Heart right ventricle (tissue), 16 donors: ENCODE data around the gene OSBPL3. TPM values are rescaled to one million over a fixed set of nuclear protein-coding genes. Genes with fewer than 3 reads are reported as not detected.

Experiments
- ATAC-seq, 8 donors: fragments of 200-7000 bp; cut with Tn5 transposase; one replicate each; pipeline ENCODE4 v1.9.1; 2020; ENCODE audit warnings: mild to moderate bottlenecking in 8 of 8, moderate library complexity in 8 of 8, moderate number of reproducible peaks in 1 of 8
- DNase-seq, 2 donors: peaks; one replicate each; pipeline ENCODE4 v3.0.0-alpha.2; 2020
- H3K27ac ChIP-seq, 10 donors: fragments of 200-600 bp; sonication (generic) in 2 of 10; one replicate each; pipeline versions ENCODE4 v1.5.0 to v1.8.0; 2020 to 2022; ENCODE audit warnings: mild to moderate bottlenecking in 3 of 10
- H3K27me3 ChIP-seq, 7 donors: fragments of 200-600 bp; one replicate each; pipeline ENCODE4 v1.8.0; 2021 to 2022; ENCODE audit warnings: mild to moderate bottlenecking in 2 of 7
- H3K36me3 ChIP-seq, 9 donors: fragments of 200-600 bp; sonication (generic) in 1 of 9; one replicate each; pipeline versions ENCODE4 v1.5.0 to v1.8.0; 2020 to 2022; ENCODE audit warnings: mild to moderate bottlenecking in 2 of 9
- H3K4me1 ChIP-seq, 9 donors: fragments of 200-600 bp; sonication (generic) in 1 of 9; one replicate each; pipeline versions ENCODE4 v1.5.0 to v1.8.0; 2020 to 2022; ENCODE audit warnings: mild to moderate bottlenecking in 4 of 9
- H3K4me3 ChIP-seq, 10 donors: fragments of 200-600 bp; sonication (generic) in 2 of 10; one replicate each; pipeline versions ENCODE4 v1.5.0 to v1.8.0; 2020 to 2022; ENCODE audit warnings: mild to moderate bottlenecking in 7 of 10, moderate library complexity in 2 of 10
- H3K9me3 ChIP-seq, 11 donors: fragments of 200-600 bp in 10 of 11; sonication (generic) in 2 of 11; one replicate each; pipeline versions ENCODE4 v1.5.0 to v1.8.0; 2013 to 2022; ENCODE audit warnings: mild to moderate bottlenecking in 2 of 11, control low read depth in 1 of 11, moderate library complexity in 1 of 11
- whole genome bisulfite sequencing, 2 donors: extraction: QIAGEN DNeasy Blood & Tissue Kit; methylation state at CpG; one replicate each; pipeline ENCODE4 v1.1.7; 2013; ENCODE audit warnings: inconsistent platforms in 1 of 2; 5-methylcytosine and 5-hydroxymethylcytosine counted together
- intact Hi-C, 10 donors: fragments of 100-400 bp; cut with DNase I; formaldehyde crosslinking; loops; one replicate each; pipeline versions ENCODE4 v1.11.1 to v1.14.2; 2022
- polyA plus RNA-seq, 2 donors: library from polyadenylated mRNA; stranded (reverse); fragments of 200-250 nt; gene quantifications; one replicate each; pipeline ENCODE4 v1.2.3, GENCODE V29; 2013
- total RNA-seq, 10 donors: library from RNA; stranded (reverse); fragmentation: NEBNext Ultra II Directional in 3 of 10; extraction: Animal tissue kit (Norgen Biotek cat#: 25700) in 3 of 10; gene quantifications; one replicate each; pipeline versions ENCODE4 v1.2.1 to v1.2.4, GENCODE V29; 2021 to 2023
- TF ChIP-seq, protein P1 (sequence below), 9 donors: fragments of 200-600 bp; sonication (generic) in 2 of 9; IDR thresholded peaks; one replicate each; pipeline versions ENCODE4 v1.5.0 to v1.8.0; 2021 to 2022; ENCODE audit warnings: antibody characterized with exemption in 9 of 9, mild to moderate bottlenecking in 5 of 9, moderate library complexity in 1 of 9
- donor health status: Arrhythmogenic right ventricular cardiomyopathy.
- donor health status: ischemic (EF 13 %, LVEDD 7.1; RV severe dilation, severe dysfunction).
- donor health status: healthy with polysubstance abuse.
- donor health status: DM: no; HTN: yes; CAD: no.
- donor health status: DM: no; HTN: no; CAD: no.
- donor health status: ischemic (EF 25% LVEDD 6.9; RV normal size, moderate dysfunction).
- donor health status: ischemic (EF 25% LVEDD 5.7; RV mildly dilated, moderate dysfunction).
- donor health status: healthy.
- donor health status: DM: yes; HTN: yes; CAD: no.
- donor health status: Ischemic cardiomyopathy.
- donor health status: ischemic (EF 35%, LVEDD 5.7; RV mildly dilated, moderate dysfunction).
- donor health status: nonischemic (EF 11% LVEDD 7.7; RV severe dilation, severe dysfunction).
- donor health status: DM: yes; HTN: yes; CAD: no.
- donor health status: PGD.
- donor health status: ischemic (EF 29% LVEDD 5.4; RV normal size, mild dysfunction).
- donor health status: nonischemic (EF 23%, LVEDD 6.1; RV moderate dilation, normal function).

The OSBPL3 gene
- total and polyA plus RNA-seq, 12 donors = 1.2 to 10.6 (median 3.5) TPM

- Histone ChIP-seq H3K27ac (no peak overlapping the region), H3K27me3 (no peaks in the 10 kb centered on the region), H3K36me3 (no peaks in the 10 kb centered on the region), H3K9me3 (no peaks in the 10 kb centered on the region), H3K4me1 (no peaks in the 10 kb centered on the region), H3K4me3 (no peak overlapping the region)
- intact Hi-C loops = loop anchor here in 1 of 10 donors (1.0 kb wide), 1 partner anchor 8 kb away; no protein-coding TSS in a partner anchor
- TF ChIP-seq, protein P1, sequence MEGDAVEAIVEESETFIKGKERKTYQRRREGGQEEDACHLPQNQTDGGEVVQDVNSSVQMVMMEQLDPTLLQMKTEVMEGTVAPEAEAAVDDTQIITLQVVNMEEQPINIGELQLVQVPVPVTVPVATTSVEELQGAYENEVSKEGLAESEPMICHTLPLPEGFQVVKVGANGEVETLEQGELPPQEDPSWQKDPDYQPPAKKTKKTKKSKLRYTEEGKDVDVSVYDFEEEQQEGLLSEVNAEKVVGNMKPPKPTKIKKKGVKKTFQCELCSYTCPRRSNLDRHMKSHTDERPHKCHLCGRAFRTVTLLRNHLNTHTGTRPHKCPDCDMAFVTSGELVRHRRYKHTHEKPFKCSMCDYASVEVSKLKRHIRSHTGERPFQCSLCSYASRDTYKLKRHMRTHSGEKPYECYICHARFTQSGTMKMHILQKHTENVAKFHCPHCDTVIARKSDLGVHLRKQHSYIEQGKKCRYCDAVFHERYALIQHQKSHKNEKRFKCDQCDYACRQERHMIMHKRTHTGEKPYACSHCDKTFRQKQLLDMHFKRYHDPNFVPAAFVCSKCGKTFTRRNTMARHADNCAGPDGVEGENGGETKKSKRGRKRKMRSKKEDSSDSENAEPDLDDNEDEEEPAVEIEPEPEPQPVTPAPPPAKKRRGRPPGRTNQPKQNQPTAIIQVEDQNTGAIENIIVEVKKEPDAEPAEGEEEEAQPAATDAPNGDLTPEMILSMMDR (IDR thresholded peaks at IDR 0.05) = no peak
- WGBS, 2 donors = 100% methylated on average over 1 of the region's 1 CpG
- DNase-seq (no peak), ATAC-seq (no peak)
Measured at GRCh38 chr7:24955313-24955712, 24.7 kb downstream of the OSBPL3 start.

- DNase-seq = no peak
- ATAC-seq = no peak
Measured at GRCh38 chr7:24952464-24952863, 27.5 kb downstream of the OSBPL3 start.

GRCh38 chr7:24951441-24951980 lies 28.5 kb downstream of the OSBPL3 start:
- WGBS, 2 donors = 74 to 77% methylated on average over 3 of the region's 3 CpGs
- Histone ChIP-seq H3K27ac (peak overlapping the region in 1 of 10 donors; percentile 8), H3K9me3 (no peaks in the 10 kb centered on the region), H3K4me1 (no peaks in the 10 kb centered on the region), H3K36me3 (no peaks in the 10 kb centered on the region), H3K27me3 (no peaks in the 10 kb centered on the region), H3K4me3 (no peak overlapping the region)
- TF ChIP-seq, protein P1 (IDR thresholded peaks at IDR 0.05) = no peak
- no peak for DNase-seq
- no peak for ATAC-seq
- intact Hi-C loops = no loop called here

More at GRCh38 chr7:24952464-24952863, 27.5 kb downstream of the OSBPL3 start:
- Histone ChIP-seq H3K4me3 (no peak overlapping the region), H3K9me3 (no peaks in the 10 kb centered on the region), H3K36me3 (no peaks in the 10 kb centered on the region), H3K27ac (no peak overlapping the region), H3K27me3 (no peaks in the 10 kb centered on the region), H3K4me1 (no peaks in the 10 kb centered on the region)
- intact Hi-C loops = no loop called here
- WGBS, 2 donors = 85 to 95% methylated on average over 2 of the region's 2 CpGs
- TF ChIP-seq, protein P1 (IDR thresholded peaks at IDR 0.05) = no peak

DNA sequence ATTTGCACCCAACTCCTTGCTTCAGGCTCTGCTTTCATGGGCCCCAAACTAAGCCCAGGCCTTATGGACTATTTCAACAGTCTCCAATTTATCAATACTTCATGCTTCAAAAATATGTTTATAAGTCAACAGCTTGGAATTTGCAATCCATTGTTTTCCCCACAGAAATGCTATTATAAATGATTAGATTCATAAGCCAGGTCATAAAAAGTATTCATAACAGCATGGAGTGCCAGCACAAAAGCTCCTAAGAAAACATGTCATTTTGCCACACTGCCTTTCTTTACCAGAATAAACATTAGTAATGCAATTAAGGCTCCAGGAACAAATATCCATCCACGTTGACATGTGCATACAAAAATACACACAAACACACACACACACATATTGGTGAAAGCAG lies 30.1 kb downstream of the OSBPL3 start:
- intact Hi-C loops = no loop called here
- no peak for DNase-seq
- H3K4me3 ChIP-seq = no peak overlapping the region

More for the DNA sequence above, 30.1 kb downstream of the OSBPL3 start:
- Histone ChIP-seq H3K27me3 (no peaks in the 10 kb centered on the region), H3K4me1 (no peaks in the 10 kb centered on the region), H3K9me3 (no peaks in the 10 kb centered on the region), H3K27ac (no peak overlapping the region), H3K36me3 (no peaks in the 10 kb centered on the region)
- 46 to 80% methylated on average over 1 of the region's 1 CpG for whole genome bisulfite sequencing, 2 donors
- TF ChIP-seq, protein P1 (IDR thresholded peaks at IDR 0.05) = no peak
- no peak for ATAC-seq
